HG03520 (cell line): ENCODE data around the gene TUBA3D.
"Not testable (repeated sequence)": the region's sequence is repeated elsewhere in the genome, so short reads cannot be mapped to it uniquely, and the experiment has no call there.

ENCODE experiments used
- ATAC-seq: cut with Tn5 transposase; IDR thresholded peaks from one replicate; pipeline ENCODE4 v1.9.1; 2021; ENCODE audit warnings: mild to moderate bottlenecking, moderate library complexity; ENCODE audit not compliant: unreplicated experiment

TUBA3D gene

DNA sequence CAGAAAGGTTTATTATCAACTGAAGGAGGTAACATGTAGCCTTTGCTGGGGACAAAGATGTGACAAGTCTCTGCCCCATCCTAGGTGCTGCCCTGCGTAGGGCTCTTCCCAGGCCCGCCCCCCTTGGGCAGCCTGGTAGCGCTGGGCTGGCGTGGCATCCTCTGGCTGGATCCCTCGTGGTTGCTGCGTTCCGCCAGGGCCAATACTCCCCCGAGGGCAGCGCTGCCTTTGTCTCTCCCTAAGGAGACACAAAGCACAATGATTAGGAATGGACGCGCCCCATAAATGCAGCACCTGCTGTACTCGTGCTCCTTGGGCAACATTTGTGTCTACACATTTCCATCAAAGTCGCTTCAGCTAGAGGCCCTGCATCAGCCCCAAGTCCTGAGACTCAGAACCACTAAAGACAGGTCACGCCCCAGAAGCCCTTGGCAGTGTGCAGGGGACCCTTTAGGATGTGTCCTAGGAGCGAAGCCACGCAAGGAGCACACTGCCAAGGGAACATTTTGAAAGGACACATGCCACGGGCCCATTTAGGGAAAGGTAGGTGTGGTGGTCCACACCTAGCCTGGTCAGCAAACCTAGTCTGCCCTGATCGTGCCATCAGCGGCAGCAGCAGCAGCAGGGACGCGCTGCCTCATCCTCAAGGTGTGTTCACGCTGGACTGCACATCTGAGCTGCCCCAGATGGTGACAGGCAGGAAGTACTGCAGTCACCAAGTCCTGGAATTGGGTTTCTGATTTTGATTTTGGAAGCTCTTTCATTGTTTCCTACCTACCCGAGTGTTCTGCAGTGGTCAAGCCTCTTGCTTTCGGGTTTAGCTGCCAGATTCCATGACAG is 8.3 kb downstream of the TUBA3D start:
- ATAC-seq: not testable (repeated sequence)

DNA sequence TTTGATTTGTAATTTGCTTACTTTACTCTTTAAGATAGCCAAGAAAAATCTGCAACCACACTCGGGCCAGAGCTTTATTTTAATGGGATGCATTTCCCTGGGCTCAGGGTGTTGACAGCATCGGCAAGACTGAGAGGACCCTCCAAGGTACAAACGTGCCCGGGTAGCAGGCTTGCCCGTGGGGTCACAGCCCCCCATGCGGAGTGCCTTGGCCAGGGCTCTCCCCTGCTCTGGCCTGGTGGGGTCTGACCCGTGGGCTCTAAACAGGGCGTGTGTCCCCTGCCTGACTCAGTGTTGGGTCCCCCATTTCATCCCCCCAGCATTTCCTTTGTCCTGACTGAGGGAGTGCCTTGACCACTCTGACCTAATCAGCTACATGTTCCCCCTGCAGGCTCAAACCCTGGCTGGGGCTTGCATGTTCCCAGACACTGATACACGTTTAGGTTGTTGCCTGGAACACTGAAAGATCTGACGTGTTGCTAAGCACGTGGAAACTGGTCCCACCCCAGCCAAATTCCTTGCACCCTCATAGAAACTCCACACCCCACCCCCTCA is 9.1 kb downstream of the TUBA3D start:
- not testable (repeated sequence) for ATAC-seq

DNA sequence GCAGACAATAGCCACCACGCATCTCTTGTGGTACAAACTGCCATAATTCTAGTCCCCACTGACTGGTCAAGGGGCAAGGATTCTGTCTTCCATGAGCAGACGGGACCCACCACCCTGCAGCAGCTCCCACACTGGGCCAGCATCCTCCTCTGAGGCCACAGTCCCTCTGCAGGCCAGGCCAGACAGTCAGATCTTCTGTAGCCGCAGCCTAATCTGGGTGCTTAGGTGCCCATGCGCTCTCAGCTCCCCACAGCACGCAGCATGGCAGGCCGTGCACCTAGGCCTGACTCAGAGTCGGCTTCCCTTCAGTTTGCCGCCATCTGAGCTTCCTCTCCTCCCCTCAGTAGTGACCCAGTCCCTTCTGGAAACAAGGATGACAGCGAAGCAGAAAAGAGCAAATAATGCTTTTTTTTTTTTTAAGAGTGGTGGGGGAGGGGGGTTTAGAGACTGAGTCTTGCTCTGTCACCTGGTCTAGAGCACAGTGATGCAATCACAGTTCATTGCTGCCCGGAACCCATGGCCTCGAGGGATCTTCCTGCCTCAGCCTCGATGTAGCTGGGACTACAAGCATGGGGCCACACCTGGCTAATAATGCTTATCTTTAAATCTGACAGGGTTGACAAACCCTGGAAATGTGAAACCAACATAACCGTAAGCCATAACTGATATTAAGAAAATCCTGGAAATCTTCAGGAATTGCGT is 10.4 kb downstream of the TUBA3D start:
- ATAC-seq: not testable (repeated sequence)

DNA sequence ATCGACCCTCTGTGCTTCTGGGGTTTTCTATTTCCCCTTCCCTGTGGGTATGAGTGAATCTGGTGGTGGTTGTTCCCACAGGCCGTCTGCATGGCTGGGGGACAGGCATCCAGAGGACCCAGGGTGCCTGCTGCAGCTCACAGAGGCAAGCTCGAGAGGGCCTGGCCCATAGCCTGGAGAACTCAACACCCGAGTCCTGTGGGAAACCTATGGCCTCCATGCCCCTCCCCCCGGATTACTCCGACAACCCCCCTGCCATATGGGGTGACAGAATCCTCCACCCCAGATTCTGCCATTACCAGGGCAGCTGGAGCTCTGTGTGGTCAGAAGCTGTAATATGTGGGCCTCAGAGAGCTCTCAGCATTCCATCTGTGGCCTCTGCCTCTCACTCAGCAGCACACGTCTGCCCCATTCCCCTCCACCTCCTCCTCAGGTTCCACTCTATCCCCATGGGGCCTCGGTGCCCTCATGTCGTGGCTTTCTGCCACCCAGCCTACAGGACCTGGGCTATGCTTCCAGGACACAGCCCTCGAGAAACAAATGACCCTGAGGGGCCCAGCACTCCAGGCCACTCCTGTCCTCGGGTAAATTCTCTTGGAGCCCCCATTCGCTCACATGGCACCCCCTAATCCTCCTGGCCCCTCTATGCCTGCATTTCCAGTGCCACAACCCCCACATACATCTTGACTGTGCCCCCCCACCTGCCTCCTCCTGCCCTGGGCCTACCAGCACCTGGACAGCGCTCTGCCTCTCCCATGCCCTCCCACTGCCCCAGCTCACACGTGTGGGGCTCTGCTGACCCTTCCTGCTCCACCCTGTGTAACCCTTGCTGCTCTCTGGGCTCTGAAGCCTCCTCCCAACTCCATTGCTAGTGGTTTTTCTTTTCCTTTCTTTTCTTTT is 12.6 kb downstream of the TUBA3D start:
- ATAC-seq: no peak

DNA sequence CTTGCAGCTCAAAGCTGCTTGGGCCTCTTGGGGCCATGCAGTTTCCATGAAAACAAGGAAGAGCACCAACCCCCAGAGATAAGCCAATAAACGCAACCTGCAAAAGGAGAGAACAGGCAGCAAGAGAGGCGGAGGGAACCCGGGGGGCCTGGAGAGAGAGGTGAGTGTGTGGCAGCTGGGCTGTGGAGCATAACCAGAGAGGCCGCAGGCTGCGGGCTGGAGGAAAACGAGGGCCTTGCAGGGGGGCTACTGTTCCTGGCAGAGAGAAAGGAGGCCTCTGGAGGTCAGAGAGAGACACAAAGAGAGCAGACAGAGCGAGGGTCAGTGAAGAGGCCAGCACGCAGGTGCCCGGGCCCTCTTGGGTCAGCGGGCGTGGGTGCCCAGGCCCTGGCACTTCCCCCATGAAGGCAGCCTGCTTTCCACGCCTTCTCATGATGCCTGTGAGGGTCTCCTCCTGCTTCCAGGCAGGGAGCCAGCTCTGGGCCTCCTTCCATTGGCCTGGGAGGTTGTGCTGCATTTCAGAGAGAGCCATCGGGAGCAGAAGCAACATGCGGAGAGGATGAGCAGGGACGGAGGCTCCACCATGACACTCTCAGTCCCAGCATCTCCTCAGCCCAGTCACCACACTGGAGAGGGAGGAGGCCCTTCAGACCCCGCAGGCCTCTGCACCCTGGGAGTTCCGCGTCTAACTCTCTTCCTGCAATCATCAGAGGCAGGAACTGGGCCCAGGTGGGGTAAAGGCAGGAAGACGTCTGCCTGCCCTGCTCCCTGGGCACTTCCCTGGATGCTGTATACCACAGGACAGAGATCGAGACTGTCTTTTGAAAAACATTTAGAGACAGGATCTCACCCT is 14.9 kb downstream of the TUBA3D start:
- ATAC-seq: not testable (repeated sequence)

DNA sequence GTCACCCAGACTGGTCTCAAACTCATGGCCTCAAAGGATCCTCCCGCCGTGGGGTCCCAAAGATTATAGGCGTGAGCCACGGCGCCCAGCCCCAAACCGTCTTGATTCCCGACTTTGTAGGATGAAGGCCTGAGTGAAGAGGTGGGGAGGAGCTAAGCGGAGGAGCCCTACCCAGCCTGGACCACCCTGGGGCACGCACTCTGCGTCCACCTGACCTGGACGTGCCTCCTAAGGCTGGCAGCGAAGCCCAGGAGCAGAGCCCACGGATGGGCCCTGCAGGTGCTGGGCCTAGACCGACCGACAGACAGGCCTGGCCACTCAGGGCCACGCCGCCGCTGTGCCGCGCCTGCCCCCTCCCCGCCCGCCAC is 15.5 kb downstream of the TUBA3D start:
- ATAC-seq: peak; percentile 1

DNA sequence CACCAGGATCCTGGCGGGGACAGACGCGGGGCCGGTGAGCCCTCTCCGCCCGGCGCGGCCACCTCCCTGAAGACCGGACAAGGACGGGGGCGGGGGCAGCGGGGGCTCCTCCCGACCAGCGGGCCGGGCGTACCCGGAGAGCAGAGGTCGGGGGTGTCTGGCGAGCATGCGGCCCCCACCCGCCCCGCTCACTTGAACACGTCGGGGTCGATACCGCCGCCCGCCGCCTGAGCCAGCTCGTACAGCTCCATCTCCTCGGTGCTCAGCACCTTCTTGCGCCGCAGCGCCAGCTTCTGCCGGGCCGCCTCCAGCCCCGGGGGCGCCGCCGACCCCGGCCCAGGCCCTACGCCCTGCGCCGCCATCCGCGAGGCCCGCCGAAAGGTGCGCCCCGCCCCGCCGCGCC is 16.1 kb downstream of the TUBA3D start, which contains the start of gene MZT2A:
MZT2A (minus strand) TSS at position 383 of the 403 bp plus-strand sequence; CDS start at position 362, 21 bp downstream.
- not testable (repeated sequence) for ATAC-seq

DNA sequence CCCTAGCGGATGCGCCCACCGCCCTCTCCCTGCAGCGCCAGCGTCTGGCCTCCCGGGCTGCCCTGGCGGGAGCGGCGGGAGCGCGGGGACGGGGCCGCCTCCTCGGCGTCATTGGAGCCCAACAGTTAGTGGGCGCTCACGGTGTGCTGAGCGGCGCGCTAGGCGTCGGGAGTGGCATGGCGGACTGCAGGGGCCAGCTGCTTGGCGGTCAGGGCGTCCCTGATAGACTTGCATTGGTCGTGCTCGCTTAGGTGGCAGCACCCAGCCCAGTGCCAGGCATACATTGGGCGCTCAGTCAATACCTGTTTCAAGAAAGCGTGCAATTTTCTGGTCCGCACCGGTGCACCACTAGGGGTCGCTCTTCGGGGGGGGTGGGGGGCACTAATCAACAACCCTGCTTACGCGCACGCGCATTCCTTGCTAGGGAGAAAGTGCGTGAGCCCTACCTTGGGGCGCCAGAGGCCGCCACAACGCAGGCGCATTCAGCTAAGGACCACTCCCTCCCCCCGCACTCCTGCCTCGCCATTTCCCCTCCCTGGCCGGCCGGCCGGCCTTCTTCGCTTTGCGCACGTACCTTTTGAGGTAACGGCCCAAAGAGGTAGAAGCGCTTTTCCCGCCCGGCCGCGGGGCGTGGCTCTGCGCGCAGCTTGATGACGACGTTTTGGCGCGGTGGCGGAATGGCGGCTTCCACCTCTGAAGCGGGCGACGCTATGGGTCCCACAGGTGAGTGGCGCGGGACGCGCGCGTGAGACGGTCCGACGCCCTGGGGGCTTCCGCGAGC is 16.7 kb downstream of the TUBA3D start:
- peak; percentile 68 for ATAC-seq

DNA sequence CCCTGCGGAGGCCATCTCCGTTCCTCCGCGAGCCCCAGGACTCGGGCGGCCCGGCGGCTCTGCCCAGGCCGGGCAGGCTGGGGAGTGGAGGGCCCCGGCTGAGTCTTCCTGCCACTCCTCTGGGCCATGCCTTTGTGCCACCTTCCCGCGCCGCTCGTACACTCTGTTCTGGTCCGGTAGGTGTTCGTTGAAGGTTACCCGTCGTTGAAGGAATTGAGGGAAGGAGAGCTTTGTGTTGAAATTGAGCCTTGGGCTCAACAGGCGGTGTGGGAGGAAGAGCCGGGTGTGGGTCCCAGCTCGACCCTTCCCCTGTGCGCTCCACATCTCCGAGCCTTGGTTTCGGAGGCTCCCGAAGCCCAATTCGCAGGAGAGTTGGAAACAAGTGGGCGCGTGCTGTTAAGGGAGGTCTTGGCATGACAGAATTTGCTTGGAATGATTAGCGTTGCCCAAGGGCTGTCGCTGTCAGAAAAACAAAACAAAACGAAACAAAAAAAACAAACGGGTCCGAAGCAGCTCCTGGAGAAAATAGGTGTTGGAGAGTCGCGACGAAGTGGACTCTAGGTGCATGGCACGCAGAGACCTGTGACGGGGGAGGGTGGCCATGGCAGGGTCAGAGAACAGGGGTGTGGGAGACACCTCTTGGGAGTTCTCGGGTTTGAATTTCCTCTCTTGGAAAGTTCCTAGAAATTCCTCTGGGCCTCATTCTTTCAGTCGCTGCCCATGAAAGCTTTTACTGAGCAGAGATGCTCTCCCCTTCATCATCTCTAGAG is 17.5 kb downstream of the TUBA3D start:
- ATAC-seq: peak; percentile 12

DNA sequence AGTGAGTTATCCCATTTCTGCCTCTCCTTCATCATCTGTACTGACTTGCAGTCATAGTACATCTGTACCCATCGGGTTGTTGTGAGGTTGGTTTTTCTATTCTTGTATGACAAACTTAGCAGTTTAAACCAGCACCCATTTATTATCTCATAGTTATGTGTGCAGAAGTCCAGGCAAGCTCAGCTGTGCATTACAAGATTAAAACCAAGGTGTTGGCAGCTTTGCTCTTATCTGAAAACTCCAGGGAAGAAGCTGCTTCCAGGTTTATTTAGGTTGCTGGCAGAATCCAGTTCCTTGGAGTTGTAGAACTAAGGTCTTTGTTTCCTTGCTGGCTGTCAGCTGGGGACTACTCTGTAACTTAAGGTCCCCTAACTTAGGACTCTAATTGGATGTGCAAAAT is 19.6 kb downstream of the TUBA3D start:
- ATAC-seq: not testable (repeated sequence)

DNA sequence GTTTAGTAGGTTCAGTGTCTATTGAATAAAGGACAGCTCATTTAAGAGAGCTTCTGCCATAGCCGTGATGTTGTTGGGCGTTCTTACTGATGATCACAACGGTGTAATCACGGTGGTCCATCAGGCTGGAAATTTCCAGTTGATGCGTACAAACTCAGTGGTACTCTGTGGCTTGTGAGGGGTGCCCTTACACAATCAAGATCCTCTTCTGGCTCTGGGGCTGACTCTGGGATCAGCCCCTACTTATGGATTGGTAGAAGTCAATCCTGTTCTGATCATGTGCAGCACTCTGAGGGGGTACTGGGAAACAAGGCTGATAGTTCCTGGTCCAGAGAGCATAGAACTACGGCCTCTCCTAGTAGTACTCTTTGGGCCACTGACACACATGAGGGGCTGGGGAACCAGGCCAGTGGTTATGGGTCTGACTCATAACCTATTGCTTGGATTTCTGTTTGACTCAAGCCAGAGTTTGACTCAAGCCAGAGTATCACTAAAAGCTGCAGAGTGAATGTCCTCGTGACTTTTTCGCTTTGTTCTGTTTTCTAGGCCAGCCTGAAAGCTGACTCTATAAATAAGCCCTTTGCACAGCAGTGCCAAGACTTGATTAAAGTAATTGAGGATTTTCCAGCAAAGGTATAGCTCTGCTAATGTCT is 22.5 kb downstream of the TUBA3D start:
- ATAC-seq: peak; percentile 96

DNA sequence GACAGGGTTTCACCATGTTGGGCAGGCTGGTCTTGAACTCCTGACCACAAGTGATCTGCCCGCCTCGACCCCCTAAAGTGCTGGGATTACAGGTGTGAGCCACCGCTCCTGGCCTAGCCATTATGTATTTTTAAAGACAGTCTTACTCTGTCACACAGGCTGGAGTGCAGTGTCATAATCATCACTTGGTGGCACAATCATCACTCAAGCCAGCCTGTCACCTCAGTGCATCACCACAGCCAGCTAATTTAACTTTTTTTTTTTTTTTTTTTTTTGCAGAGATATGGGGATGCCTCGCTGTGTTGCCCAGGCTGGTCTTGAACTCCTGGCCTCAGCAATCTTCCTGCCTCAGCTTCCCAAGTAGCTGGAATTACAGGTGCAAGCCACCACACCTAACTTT is 27.7 kb downstream of the TUBA3D start:
- not testable (repeated sequence) for ATAC-seq

DNA sequence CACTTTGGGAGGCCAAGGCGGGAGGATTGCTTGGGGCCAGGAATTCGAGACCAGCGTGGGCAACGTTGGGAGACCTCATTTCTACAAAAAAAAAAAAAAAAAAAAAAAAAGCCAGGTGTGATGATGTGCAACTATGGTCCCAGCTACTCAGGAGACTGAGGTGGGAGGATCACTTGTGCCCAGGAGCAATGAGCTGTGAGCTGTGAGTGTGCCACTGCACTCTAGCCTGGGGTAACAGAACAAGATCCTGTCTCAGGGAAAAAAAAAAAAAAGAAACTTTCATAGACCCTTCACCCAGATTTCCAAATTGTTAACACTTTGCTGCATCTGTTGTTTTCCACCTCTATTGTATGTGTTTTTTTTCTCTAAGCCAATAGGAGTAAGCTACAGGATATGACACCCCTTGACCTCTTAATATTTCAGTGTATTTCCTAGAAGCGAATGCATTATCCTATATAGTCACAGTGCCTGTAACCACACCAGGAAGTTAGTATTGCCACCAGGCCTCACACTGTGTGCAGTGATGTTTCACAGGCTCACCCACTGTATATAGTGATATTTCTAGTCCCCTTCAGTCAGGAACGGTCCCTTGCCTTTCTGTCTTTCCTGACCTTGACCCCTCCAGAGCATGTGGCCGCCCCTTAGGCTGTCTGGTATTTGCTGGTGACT is 28.3 kb downstream of the TUBA3D start:
- ATAC-seq: not testable (repeated sequence)

DNA sequence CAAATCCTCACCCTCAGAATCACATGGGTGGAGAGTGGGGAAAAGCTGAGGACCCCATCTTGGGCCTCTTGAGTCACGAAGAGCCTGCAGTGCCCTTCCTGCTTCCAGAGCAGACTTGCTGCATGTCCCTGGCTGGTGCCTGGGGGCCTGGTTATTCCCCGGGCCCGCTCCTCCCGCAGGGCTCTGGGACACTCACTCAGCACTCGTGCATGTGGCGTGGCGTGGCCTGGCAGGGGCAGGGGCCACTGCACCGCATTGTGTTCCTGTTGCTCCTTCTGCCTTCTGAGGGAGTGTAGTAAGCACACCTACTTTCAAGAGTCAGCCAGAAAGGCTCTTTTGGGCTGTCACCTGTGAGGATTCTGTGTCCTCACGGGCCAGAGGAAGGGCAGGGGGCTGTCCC is 33.7 kb downstream of the TUBA3D start:
- ATAC-seq: no peak

DNA sequence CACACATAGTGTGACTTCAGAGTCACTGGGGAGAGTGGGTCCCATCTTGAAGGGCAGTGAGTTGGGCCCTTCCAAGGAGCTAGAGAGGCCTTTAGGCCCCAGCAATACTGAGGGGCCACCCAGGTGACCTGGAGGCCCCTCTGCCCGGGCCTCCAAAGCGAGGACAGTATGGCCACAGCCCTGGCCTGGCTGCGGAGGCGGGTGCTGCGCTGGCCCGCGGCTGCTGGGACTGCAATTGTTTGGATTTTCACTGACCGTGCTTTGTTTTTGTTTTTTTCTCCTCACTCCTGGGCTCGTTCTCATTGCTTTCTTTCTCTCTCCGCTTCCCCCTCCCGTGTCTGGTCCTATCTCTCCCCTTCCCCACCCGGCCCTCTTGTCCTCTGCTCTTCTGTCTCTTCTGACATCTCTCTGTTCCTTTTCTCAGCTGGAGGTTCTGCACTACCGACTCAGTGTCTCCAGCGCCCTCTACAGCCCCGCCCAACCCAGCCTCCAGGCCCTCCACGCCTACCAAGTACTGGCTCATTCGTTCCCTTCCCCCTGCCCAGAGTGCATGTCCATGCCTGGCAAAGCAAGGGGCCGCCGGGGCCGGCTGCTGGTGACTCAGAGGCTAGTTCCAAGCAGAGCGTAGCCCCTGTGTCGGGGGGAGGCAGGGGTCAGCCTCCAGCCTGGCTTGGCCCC is 35.5 kb downstream of the TUBA3D start:
- not testable (repeated sequence) for ATAC-seq

DNA sequence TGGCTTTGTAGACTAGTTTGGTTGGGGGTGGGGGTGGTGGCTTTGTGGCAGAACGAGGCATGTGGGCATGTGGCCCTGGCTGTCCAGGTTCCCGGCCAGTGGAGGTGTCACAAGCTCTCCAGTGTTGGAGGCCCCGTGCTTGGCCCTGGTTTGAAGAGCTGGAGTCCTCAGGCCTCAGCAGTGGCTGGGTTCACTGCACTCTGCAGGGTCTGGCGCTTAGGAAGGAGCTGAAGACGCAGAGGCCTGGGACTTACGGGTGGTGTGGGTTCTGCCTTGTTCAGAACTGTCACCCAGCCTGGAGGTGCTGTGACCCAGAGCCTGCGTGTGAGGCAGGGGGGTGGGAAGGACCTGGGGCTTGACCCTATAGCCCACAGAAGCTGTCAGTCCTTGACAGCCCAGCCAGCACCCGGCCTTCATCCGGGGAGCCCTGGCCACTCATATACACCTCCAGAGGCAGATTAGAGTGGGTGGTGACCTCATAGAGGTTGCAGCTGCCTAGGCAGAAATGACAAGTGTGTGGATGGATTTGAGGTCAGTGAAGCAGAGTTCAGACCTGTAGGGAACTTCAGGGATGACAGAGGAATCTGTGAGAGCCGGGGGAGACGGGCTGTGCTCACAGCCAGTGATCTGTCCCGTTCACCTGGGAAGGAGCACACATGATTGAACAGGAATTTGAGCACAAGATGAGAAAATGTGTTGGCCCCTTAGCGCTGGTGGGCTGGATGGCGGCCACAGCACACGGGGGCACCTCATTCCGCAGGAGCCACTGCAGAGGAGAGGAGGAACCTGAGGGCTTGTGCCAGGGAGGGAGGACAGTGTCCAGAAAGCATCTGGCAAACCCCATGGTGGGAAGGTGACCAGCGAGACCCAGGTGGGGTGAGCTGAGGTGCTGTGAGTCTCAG is 36.3 kb downstream of the TUBA3D start:
- not testable (repeated sequence) for ATAC-seq
